Stimulated activated CD8-positive, alpha-beta memory T cell treated with anti-CD3 and anti-CD28 coated beads, Interleukin-4, amount 100 ng/mL, for 24 hours (primary cell): ENCODE data around the gene HEG1.

Experiments
- DNase-seq: peaks from one replicate; pipeline ENCODE4 v3.0.0-alpha.2; 2020; ENCODE audit warnings: low read depth

HEG1 gene

DNA sequence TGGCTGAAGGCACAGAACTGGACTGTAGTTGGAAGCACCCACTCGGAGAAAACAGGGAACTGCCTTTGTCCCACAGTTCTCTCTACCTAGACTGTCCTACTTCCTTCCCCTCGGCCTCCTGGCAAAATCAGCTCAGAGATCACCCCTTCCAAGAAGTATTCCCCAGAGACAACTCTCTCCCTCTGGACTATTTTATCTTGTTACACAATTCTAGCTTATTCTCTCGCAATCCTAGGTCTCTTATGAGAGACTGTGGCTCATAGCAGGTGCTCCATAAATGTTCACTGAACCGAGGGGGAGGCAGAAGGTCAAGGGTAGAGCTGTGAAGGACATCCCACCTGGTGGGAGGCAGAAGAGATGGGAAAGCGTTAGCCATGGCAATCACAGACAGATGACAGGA lies 10.6 kb downstream of the HEG1 start:
- DNase-seq, result no peak

DNA sequence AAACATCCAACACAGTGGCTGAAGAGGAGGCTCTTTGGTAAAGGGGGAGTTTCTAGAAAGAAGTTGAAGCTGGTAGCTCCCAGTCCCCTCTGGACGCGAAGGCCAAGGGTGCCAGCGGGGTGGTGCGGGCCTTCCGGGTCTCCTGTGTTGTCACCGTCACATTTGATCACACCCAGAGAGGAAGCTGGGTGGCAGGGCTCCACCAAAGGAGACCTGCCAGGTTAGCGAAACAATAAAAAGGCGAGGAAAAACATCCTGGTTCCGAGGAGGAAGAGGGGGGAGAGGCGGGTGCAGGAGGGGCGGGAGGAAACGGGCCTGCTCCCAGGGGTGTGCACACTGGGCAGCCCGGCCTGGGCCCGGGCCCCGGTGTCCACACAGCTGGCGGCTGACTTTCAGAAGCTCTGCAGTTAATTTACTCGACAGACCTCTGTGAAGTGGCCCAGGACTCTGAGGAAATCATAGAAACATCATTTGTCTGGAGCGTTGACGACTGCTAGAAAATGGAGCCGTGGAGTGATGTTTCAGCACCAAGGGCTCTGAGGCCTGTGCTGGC lies 12.1 kb downstream of the HEG1 start:
- no peak for DNase-seq

DNA sequence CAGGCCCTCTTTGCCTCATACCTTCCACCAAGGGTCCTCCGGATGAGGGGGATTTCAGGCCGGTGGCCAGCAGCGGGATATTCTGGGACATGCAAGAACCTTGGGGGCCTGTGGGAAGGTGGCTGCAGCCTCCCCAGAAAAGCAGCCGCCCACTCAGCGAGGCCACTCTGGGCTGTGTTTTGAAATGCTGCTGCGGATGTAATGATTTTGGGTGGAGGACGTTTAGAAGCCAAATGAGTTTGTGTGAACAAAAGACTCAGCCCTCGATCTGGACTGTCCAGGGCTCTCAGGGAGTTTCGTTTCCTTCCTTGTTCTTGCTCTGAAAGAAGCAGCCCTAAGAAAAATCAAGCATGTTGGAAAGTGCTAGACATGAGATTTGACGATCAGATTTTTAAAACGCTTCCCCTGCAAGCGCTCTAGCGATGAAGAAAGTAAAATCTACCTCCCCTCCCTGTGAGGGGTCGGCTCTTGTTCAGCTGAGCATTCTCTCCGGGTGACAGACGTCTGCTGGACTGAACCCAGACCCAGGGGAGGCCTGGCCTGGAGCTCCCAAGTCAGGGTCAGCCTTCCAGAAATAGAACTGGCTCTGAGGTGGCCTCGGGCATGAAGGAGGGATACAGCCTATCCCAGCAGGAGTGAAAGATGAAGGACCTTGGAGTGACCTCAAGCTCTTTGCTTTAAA lies 12.9 kb downstream of the HEG1 start:
- no peak for DNase-seq

DNA sequence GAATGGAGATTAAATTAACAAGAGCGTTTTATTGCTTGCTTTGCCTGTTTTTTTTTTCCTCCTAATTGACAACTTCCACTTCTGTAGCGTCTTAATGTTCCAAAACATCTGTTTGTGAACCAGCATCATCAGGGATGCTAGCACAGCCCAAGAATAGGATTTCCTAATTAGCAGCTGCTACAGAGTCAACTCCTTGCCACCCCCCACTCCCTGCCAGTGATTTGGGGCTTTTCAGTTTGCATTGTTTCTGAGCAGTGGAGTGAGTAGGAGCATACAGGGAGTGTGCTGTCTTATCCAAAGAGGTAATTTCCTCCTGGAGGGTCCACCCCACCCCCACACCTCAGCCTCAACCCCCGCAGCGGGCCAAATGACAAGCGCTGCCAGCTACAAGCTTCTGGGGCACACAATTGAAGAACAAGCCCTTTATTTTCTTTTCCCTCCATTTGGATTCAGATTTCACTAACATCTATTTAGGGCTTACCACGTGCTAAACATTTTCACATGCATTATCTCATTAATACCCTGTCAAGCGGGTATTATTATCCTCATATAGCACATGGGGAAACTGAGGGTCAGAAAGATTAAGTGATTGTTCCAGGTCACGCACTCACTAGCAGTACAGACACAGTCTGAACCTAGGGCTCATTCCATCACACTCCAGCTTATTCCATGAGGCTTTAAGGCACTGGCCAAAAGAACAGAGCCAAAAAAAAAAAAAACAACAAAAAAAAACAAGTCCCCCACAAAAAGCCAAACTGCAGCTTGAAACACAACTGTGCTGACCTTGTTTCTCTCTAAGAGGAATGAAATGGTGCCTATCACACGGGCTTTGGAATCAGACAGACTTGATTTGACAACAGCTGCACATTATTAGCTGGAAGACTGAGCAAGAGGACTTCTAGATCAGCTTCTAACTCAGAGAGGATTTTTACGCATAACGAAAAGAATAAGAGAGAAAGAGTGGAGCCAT lies 16.4 kb downstream of the HEG1 start:
- DNase-seq, result no peak

DNA sequence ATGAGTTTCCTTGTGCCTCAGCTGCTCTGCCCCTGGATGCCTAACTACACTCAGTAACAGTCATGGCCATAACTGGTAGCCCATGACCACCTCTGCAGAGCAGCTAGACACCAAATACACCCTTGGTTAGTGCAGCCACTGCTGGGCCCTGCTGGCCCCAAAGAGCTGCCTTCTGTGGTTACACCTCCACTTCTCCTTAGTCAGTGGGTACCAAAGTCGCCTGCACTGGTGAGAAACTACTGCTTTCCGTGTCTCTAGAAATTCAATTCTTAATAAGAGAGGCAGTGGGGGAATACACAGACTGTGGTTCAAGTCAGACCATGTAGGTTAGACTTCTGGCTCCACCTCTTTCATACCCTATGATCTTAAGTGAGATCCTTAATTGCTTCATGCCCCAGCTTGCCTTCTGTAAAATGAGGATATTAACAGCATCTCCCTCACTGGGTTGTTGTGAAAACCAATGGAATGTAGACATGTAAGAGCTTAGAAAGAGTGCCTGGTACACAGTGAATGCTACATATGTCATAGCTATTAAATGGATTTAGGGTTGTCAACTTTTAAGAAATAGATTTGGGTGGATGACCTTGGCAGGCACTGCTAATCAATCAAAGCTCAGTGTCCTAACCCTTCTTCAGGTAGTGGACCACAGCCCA lies 18.2 kb downstream of the HEG1 start:
- no peak for DNase-seq

DNA sequence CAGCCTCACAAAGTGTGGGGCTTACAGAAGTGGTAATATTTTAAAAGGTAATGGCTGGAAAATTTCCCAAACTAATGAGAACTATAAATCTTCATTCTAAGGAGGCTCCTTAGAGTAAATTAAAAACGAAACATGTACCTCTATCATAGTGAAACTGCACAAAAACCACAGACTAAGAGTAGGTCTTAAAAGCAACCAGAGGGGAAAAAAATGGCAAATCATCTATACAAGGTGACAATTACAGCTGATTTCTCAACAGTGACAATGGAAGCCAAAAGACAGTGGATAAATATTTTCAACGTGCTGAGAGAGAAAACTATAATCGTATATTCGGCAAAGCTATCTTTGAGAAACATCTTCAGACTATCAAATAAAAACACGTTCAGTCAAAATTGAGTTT lies 20.6 kb downstream of the HEG1 start:
- DNase-seq, result no peak

DNA sequence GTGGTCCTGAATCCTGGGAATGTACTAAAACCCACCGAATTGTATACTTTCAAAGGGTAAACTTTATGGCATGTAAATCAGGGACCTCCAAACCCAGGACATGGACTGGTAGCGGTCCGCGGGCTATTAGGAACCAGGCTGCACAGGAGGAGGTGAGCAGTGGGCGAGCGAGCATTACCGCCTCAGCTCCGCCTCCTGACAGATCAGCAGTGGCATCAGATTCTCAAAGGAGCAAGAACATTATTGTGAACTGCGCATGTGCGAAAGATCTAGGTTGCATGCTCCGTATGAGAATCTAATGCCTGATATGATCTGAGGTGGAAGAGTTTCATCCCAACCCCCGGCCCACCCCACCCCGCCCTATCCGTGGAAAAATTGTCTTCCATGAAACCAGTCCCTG lies 22.2 kb downstream of the HEG1 start:
- DNase-seq, result no peak

DNA sequence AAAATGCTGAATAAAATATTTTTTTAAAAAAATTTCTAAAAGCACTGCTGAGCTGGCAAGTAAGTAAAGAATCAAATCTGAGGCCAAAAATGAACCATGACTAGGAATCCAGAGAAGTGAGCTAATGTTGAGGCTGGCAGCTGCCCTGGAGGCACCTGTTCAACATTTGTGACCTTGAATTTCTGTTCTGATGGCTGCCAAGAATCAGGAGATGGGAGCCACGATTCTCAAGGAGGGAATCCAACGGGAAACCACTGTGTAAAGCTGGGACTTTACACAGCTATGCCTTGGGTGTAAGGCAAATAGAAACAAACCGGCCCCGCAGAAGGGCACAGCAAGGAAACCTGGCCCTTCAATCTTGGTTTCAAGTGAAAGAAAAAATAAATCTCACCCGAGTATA lies 22.7 kb downstream of the HEG1 start:
- no peak for DNase-seq

DNA sequence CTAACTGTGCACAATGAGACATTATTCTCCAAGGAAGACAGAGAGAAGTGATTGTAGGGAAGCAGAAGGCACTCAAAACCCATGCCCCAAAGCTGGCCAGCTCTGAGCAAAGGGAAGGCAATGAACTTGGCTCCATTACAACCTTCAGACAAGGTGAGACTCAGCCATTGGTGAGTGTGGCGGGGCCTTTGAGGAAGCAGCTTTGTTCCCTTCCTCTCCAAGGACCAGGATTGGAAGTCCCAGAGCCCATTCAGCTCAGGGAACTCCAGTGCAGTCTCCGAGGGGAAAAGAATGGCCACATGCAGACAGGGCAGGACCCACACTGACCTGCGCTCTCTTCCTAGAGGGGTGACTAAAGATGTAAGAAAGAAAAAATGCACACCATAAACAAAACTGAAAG lies 23.1 kb downstream of the HEG1 start:
- no peak for DNase-seq

DNA sequence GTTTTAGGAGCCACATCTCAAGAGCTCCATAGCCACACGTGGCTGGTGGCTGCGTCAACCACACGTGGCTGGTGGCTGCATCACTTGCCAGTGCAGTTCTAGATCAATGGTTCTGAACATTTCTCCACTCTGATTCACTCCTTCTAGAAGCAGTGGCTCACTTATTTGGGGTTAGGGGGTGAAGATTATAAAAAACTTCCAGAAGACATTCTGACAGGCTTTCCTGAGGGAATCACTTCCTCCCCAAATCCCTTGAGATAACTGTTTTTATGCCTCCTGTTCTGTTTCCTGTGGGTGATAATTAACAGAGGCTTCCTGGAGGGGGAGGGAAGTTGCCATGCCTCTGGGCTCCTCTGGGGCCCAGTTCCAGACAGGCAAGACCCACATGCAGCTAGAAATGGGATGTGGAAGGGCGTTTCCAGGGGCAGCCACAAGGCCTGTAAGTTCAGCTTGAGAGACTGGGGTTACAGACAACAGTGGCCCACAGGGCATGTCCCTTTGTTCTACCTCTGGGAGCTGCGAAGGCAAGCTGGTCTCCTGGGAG lies 23.6 kb downstream of the HEG1 start:
- DNase-seq, result no peak

DNA sequence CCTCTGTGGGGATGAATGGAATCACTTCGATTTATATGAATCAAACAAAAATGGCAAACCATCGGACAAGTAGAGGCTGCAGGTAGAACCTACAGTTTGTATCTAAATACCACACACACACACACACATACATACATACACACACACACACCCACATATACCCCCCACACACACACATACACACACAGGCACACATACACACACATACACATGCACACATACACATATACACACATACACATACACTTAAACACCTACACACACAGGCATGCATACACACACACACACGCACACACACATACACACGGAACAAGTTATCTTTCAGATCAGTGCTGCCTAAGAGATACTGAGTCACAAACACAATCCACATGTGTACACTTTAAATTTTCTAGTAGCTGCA lies 24.3 kb downstream of the HEG1 start:
- no peak for DNase-seq

DNA sequence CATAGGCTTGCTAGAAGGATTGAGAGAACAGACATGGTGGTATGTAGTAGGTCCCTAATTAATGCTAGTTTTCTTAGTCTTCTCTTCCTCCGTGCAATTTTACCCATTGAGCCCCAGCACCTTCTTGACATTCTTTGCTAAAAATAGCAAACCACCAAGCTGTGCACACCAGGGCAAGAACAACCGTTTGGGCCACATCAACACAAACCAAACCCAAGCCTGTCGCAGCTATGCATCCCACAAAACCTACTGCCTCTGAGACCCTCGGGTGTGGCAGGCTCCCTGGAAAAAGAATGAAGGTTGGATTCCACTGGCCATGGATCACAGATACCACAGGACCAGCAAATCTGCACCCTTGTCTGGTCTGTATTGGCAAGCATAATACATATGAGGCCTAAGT lies 27.1 kb downstream of the HEG1 start:
- no peak for DNase-seq

DNA sequence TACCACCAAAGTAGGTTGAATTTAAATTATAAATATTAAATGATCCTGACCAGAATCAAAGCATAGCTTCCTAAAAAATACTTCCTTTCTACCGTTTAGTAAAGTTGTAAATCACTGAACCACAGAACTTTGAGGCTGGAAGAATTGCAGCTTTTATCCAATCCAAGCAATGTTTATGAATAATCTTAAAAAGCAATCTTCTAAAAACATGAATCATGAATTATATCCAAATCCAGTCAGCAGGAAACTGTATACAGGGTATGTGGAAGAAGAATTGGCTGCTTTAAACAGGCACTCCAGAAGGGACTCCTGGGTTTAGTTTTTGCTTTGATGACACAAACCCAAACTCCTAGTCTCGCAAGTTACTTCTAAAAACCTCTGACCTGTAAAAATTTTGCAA lies 30.2 kb downstream of the HEG1 start:
- DNase-seq, result no peak

DNA sequence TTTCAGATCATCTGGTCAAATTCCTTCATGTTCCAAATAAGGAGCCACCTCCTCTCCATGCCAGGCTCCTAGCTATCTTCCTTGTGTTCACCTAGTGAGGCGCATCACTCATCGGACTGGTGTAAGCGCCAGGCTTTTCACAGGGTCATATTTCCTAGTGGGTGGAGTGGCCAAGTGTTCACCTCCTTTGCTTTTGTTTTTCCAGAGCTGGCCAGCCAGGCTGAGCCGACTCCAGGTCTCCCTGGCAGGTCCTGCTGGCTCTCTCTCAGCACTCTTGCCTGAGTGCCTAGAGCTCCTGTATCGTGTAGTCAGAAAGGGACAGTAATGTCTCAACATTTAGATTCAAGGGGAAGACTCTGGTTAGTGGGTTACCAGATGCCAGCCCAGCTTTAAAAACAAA lies 31.0 kb downstream of the HEG1 start:
- DNase-seq, result no peak

DNA sequence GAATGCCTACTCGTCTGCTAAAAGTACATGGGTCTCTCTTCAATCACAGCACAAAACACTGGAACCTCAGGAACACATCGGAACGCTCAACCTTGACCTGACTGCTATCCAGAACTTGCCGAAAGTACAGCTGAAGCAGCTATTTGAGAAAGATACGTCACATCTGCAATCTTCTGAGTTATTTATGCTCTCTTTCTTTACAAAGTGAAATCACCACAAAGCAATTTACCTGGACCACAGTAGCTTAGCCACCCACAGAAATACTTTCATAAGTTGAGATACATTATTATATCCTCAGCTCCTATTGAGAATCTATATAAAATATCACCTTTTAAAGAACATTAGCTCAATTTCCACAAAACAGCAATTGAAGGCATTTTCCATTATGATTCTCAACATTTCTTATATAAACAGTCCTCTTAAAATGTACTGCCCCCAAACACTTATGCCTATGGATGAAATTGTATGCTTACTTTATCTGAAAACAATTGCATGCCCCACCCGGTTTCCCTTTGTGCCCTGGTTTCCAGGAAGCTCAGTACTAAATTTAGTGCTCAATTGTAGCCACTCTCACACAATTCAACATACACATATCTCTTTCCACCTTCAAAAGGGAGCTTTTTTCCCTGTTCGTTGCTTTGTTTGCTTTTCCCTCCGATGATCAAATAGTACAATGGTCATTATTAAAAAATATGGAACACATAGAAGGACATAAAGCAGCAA lies 31.8 kb downstream of the HEG1 start:
- no peak for DNase-seq

DNA sequence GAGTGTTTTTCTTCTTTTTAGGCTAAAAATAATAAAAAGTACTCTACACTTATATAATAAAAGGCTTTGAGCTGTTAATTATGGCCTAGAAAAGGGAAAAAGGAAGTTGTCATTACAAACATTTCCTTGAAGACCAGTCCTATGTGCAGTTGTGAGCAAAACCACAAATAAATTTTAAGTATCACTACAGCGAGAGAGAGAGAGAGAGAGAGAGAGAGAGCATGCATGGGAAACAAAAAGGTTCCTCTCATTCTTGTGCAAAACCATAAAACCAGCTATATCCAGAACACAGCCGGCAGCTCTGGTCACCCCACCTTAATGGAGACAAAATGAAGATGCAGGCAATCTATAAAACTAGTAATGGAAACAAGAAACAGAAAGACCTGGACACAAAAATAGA lies 33.6 kb downstream of the HEG1 start:
- DNase-seq, result no peak

DNA sequence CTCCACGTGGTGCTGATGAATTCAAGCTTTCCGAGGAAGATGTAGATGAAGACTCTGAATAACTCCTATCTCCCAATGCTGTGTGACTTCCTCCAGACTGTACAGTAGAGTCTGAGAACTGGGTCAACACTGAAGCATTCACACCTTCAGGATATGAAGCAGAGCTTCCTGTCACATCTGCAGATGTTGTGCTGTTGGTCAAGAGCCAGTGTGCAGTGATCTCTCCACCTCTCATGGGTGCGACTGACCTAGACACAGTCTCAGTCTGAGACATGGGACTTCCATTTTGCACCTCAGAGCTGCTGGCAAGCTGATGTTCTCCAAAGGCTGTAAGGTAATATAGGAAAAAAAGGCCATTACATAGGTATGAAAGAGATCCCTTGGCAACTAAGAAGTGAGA lies 36.5 kb downstream of the HEG1 start:
- DNase-seq, result no peak

DNA sequence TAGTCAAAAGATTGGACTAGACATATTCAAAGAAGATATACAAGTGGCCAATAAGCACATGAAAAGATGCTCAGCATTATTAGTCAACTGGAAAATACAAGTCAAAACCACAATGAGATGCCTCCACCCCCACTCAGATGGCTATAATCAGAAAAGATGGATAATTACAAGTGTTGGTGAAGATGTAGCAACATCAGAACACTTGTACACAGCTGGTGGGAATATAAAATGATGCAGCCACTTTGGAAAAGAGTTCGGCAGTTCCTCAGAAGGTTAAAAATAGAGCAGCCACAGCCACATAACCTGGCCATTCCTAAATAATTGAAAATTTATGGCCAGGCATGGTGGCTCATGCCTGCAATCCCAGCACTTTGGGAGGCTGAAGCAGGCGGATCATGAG lies 38.4 kb downstream of the HEG1 start:
- no peak for DNase-seq

DNA sequence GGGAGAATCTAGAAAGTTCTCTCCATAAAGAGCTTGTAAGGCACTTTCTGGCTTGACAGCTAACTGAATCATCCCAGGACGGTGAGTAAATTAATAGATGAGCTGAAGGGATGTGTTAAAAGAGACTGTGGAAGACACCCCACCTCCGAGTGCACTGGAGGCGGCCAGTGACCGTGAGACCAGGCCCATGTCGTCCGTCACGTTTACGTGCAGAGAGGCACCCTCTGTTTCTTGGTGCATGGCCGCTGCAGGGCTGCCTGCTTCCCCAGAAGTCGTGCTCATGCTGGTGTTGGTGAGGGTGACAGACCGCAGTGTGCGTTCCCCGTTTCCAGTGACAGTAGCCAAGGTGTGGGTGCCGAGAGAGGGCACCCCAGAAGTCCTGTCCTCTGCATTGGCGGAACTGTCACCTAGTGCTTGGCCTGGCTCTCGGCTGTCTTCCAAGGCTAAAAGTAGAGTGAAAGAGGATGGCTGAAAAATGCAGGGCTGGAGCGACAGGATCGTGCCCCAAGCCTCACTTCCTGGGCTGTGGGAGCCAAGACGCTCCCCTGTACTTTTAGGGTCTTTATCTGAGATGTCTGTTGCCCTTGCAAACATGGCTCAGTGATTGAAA lies 41.1 kb downstream of the HEG1 start:
- DNase-seq, result no peak

DNA sequence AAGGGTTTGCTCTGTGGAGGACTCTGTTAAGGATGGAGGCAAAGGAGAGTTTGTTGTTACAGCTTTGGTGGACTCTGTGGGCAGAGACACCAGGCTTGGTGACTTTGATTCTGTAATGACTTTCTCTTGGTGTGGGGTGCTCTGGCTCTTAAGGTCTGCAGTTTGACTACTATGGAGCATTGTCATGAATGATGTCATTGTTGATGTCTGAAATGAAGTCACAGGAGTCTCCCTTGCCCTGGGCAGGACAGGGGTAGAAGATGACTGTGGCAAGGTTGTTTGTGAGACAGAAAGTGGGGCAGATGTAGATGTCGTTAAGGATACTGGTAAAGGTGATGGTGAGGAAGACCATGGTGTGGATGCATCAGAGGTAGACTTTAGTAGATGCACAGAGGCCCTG lies 42.7 kb downstream of the HEG1 start:
- DNase-seq, result no peak

DNA sequence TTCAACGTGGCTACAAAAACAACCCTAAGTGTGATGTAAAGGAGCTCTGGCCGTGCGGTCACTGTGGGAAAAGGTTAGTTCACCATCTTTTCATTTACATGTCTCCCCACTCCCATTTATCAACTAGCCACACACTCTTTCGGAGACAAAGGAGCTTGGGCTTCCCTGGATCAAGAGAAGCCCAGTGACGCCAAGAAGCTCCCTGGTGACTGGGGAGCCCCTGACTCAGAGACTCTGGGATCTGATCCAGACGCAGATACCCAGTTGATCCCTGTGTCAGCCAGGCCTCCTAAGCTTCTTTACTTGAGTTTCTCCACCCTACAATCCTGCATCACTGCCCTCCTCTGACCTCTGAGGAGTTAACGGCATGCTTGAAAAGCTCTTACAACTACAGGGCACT lies 43.9 kb downstream of the HEG1 start:
- DNase-seq, result no peak
